GM19455 (cell line): ENCODE data around the gene TSTD2.
"Not testable (repeated sequence)": the region's sequence is repeated elsewhere in the genome, so short reads cannot be mapped to it uniquely, and the experiment has no call there.

ENCODE experiments used
- ATAC-seq: cut with Tn5 transposase; IDR thresholded peaks from one replicate; pipeline ENCODE4 v1.9.1; 2021; ENCODE audit not compliant: unreplicated experiment

TSTD2 gene

GRCh38 chr9:97632248-97632984, 752 bp downstream of the TSTD2 start:
- ATAC-seq, result peak; percentile 11

- no peak for ATAC-seq
These were observed 2.6 kb downstream of the TSTD2 start for GRCh38 chr9:97630591-97630990.

DNA sequence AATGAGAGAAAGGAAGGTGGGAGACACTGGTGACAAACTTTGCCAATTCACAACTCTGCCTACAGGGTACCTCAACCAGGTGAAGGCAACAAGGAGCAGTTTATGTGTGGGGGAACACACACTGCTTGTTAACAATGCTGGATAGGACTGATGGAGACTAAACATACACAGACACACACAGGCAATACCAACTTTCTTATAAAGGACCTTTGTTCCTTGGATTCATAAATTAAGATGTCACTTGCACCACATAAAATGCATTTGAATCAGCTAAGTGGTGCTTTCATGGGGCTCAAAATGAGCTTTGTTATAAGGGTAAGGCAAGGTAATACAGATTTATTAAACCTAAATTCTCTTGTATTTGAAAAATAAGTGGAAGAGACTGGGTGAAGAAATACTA, 4.0 kb downstream of the TSTD2 start:
- ATAC-seq, result no peak

DNA sequence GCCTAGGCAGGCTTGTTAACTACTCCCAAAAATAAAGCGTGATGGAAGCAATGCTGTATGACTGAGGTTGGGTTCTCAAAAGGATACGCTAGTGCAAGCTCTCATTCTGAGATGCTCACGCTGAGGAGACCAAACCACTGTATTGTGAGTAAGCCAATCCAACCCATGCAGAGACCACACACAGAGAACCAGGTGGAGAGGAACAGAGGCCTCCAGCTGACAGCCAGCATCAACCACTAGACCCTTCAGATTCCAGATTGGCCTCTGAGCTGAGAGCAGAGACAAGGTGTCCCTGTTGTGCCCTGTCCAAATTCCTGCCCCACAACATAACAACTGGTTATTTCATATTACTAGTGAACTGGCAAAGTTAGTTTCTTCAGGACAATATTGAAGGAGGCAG, 4.5 kb downstream of the TSTD2 start:
- no peak for ATAC-seq

GRCh38 chr9:97627624-97628023, 5.5 kb downstream of the TSTD2 start:
- no peak for ATAC-seq

GRCh38 chr9:97625620-97626019, 7.5 kb downstream of the TSTD2 start:
- no peak for ATAC-seq

GRCh38 chr9:97623946-97624345, 9.2 kb downstream of the TSTD2 start:
- no peak for ATAC-seq

DNA sequence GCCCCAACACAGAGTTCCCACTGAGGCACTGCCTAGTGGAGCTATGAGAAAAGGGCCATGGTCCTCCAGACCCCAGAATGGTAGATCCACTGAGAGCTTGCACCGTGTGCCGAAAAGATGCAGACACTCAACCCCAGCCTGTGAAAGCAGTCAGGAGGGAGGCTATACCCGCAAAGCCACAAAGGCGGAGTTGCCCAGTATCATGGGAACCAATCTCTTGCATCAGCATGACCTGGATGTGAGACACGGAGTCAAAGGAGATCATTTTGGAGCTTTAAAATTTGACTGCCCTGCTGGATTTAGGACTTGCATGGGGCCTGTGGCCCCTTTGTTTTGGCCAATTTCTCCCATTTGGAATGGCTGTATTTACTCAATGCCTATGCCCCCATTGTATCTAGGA, 10.7 kb downstream of the TSTD2 start:
- ATAC-seq, result not testable (repeated sequence)

GRCh38 chr9:97620063-97620462, 13.1 kb downstream of the TSTD2 start:
- ATAC-seq, result not testable (repeated sequence)

- no peak for ATAC-seq
These were observed 15.2 kb downstream of the TSTD2 start for GRCh38 chr9:97617939-97618416.

DNA sequence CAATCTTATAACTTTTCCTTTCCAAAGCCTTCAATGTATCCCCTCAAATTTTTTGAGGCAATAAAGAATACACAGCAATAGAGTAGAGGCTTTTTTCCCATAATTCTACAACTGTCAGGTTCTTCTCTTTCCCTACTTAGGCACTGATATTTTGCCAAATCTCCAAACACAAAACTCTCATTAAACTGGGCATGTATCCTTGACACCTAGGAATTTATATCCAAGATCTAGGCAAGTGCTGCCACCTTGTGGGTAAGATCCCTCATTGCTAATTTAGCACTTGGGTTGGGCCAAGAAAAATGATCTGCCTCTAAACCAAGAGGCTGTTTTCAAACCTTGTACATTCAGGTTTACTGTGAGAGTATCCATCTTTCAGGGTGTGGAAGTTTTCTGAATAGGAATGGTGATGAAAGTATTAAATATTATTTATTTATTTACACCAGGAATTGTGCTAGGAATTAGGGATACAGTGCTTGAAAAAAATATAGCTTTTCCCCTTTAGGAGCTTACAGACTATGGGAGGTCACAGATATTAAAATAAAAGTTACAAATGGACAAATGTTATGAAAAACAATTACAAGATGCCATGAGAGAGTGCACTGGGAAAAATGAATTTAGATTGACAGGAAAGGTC, 17.6 kb downstream of the TSTD2 start:
- ATAC-seq, result no peak

GRCh38 chr9:97604901-97605645, 28.1 kb downstream of the TSTD2 start:
- no peak for ATAC-seq

DNA sequence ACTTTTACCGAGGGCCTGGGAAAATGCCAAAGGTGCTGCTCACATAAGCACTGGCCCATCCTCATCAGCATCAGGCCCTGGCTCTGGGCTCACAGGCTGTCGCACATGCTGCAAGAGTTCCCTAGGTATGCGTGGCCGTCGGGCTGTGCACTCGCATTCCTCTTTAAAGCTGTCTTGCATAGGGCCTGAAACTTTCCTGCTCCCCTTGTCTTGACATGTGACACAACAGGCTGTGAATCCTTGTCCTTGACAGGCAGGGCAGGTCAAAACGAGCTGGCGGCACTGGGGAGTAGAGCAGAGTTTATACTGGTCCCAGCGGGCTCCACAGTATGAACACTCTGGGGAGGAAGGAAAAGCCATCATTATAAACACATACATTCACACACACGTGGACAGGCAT, 30.7 kb downstream of the TSTD2 start:
- no peak for ATAC-seq

DNA sequence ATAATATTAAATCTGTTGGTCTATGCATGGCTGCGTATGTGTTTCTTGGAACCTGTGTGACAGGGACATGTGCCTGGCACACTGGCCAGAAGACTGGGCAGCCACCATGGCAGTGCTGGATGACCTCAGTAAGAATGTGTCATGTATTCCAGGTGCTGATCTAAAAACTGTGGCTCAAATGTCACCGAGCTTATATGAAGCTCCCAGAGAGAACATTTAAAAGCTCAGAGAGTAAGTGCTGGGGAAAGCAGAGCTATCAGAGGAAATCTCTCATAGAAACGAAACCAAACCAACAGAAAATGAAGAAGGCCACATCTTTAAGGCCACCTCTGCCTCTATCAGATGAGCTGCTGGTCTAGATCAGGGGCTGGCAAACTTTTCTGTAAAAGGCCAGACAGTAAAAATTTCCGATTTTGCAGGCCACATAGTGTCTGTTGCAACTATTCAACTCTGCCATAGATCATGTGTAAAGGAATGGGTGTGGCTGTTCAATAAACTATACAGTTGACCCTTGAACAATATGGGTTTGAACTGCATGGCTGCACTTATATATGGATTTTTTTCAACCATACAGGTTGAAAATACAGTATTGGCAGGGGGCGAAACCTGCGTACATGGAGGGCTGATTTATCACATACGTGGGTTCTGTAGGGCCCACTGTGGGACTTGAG, 31.8 kb downstream of the TSTD2 start:
- no peak for ATAC-seq

GRCh38 chr9:97600531-97601227, 32.5 kb downstream of the TSTD2 start:
- no peak for ATAC-seq

DNA sequence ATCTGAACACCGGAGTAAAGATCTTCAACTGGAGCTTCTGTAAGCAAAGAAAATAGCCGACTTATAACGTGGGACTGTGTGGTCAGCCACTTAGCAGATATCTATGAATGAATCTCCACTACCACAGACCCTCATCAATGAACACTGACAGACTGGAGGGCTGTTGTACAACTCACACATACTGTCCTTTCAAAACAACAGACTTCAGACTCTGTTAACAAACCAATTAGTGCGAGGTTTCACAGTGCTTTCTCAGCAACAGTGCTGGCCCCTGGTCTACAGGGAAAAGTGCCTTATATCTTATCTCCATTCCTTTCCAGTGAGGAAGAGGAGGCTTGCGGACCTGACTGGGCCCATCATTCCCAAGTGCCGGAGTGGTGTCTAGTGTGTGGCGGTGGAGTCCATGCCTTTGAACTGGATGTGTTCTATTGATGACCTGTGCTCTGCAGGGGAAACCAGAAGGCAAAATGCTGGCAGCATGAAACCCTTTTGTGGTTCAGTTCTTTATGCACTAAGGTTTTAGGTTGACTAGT, 33.8 kb downstream of the TSTD2 start:
- no peak for ATAC-seq

- ATAC-seq, result peak; percentile 91
These were observed 34.5 kb downstream of the TSTD2 start for GRCh38 chr9:97598461-97599288.

DNA sequence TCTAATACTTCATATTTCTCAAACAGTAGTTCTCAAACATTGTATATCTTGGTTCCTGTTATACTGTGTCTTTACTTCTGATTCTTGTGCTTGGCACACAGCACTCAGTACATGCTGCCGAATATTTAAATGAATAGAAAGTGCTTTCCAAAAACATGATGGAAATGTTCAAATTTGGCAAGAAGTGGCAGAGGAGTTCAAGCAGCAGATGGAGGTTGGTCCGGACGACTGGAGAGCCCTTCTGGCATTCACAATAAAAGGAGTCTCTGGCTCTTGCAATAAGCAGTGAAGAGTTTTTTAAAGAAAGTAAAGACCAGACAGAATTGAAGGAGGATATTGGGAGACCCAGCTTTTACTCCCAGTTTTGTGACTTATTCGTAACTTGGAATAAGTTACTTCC, 36.3 kb downstream of the TSTD2 start:
- no peak for ATAC-seq

GRCh38 chr9:97594381-97594921, 38.7 kb downstream of the TSTD2 start:
- no peak for ATAC-seq
